GM18868 (cell line): Measurements from ENCODE around the gene PPP1R26.
"Not testable (repeated sequence)": the region's sequence is repeated elsewhere in the genome, so short reads cannot be mapped to it uniquely, and the experiment has no call there.

Experiments used
- ATAC-seq: cut with Tn5 transposase; IDR thresholded peaks from one replicate; pipeline ENCODE4 v1.9.1; 2021; ENCODE audit warnings: mild to moderate bottlenecking, moderate library complexity; ENCODE audit not compliant: unreplicated experiment

Gene PPP1R26, protein sequence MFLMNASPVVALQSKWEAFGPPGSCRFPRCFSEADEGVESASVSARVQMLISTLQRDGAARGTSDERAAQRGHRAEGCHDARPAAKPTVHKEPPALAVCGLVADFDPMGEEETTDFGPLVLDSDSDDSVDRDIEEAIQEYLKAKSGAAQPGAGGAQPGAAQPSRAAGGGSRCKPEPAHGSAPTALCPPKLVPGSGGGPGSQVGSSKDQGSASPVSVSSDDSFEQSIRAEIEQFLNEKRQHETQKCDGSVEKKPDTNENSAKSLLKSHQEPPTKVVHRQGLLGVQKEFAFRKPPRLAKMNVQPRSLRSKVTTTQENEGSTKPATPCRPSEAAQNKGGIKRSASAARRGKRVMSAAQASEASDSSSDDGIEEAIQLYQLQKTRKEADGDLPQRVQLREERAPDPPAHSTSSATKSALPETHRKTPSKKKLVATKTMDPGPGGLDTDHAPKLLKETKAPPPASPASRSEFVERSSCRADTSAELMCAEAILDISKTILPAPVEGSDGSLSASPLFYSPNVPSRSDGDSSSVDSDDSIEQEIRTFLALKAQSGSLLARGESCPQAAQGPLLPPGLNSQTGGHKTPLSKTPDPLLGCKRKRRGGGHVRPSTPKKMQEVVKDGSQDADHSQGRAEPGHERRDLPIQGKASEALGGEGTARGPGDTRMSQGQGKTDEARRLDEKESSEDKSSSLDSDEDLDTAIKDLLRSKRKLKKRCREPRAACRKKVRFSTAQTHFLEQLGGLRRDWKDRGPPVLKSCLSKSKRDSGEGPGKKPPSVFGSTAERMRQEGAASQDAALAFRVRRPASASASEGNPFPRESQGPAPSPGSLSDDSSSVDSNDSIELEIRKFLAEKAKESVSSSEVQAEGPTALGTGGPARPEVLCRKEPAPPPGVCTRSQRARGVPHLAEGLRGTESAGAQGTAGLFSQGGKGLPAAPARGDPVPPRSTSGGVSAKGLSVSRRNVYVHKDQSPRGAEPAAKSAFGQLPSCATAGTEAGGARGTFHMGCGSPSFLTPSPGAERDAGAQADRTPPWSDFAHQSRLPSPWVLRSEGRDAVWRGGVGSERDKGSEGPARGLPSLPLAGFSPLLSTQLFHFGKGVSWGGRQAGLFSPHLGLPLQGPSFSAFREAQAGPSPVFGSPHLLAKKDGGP (N-terminal part only)

GRCh38 chr9:135479469-135480052 lies at the start of gene PPP1R26:
TSS of gene PPP1R26 (plus strand) at chr9:135479782. CDS start at chr9:135484511, 4,729 bp downstream.
- ATAC-seq = no peak

DNA sequence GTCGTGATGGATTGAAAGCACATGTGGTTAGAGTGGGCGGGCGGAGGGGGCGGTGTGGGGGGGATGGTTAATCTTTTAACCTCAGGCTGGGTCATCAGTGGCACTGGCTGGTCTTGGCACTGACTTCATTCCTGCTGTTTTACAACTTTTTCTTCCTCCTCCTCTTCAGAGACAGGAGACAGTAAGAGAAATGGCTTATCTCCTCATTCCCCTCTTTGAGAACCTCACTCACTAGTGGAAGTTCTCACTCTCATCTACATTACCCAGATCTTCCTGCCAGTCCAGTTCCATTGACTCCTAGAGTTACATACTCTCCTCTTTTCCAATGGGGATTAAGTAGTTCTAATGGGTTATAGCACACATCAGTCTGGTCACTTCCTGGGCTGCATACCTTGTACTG lies 42.3 kb upstream of the PPP1R26 start:
- no peak for ATAC-seq

- not testable (repeated sequence) for ATAC-seq
Observed at GRCh38 chr9:135437696-135438095, 41.9 kb upstream of the PPP1R26 start.

DNA sequence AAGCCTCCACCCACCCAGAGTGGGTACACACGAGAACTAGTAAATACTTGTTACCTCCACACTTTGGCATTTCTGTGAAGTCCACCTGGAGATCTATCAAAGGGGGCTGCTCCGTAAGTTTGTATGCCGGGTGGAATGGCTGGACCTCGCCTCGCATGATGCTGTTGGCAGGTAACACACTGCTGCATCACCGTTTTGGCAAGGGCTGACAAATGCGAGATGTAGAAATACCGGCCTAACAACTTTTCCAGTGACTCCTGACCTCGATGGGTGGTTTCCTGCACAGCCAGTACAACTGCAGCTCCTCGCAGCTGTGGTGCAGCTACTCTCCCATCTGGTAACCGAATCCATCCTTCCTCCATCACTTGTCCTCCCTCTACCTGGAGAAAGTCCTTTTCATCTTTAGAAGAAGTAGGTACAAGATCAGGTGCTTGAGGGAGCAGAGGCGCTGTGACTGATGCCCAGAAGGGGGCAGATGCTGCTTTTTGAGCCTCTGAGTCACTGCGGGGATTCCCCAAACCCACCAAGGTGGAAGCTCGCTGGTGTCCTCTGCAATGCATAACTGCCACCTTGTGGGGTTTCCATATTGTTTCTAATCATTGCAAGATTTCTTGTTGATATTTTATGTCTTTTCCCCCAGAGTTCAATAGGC lies 40.9 kb upstream of the PPP1R26 start:
- not testable (repeated sequence) for ATAC-seq

DNA sequence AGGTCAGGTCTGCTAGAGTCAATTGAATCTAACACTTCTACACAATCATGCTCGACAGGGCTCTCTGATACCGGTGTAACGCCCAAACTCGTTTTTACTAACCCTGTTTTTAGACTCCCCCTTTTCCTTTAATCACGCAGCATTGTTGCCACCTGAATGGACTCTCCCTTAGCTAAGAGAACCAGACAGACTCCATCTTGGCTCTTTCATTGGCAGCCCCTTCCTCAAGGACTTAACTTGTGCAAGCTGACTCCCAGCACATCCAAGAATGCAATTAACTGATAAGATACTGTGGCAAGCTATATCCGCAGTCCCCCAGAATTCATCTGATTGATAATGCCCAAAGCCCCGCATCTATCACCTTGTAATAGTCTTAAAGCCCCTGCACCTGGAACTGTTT lies 40.1 kb upstream of the PPP1R26 start:
- not testable (repeated sequence) for ATAC-seq

DNA sequence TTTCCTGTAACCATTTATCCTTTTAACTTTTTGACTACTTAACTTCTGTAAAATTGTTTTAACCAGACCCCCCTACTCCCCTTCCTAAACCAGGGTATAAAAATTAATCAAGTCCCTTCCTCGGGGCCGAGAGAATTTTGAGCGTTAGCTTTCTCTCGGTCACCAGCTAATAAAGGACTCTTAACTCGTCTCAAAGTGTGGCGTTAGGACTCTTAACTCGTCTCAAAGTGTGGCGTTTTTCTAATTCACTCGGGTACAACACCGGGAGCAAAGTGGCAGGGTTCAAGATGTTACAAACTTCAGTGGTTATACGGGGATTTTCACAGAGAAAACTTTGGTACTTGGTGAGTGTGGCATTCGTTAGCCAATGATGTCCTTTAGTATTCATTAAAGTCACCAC lies 39.7 kb upstream of the PPP1R26 start:
- ATAC-seq = no peak

GRCh38 chr9:135440620-135441019 lies 39.0 kb upstream of the PPP1R26 start:
- no peak for ATAC-seq

DNA sequence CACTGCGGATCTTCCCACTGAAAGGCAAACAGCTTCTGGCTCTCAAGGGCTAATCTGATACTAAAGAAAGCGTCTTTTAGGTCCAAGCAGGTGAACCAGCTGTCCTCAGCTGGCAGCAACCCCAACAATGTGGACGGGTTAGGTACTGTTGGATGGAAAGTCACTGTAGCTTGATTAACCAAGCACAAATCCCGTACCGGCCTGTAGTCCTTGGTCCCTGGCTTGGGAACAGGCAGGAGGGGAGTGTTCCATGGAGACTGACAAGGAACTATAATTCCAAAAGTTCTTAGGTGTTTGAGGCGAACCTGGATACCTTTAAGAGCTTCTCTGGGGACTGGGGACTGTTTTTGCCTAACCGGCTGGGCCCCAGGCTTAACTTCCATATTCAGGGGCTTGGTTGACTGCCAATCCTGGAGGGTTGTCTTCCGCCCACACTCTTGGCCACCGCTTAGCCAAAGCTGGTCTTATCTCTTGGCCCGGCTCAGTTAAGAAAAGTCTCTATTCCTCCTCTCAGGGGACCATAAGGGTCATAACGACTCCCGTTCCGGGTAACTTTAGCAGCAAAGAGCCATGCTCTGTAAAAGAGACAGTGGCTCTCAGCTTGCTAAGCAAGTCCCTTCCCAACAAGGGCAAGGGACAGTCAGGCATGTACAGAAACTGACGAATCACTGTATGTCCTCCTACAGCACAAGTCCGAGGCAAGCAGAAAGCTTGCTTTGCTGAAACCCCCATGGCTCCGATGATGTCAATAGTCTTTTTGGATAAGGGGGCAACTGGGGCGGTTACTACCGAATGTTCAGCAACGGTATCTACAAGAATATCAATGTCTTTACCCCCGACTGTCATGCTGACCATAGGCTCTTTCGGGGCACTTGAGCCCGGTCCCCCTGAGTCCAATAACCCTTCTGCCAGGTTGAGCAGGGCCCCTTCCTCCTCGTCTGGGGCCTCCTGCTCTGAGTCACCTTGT lies 38.2 kb upstream of the PPP1R26 start:
- not testable (repeated sequence) for ATAC-seq

DNA sequence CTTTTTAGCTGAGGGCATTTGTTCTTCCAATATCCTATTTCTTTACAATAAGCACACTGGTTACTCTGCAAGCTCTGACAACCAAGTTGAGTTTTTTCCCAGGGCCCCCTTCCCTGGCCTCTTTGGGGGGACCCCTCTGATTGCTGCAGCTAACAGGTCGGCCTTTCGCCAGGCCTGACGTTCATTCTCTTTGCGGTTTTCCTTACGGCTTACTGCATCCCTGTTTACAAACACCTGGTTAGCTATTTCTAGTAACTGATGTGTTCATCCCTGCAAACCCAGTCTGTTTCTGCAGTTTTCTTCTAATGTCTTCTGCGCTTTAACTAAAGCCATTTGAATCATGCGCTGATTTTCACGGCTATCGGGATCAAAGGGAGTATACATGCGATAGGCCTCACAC lies 37.5 kb upstream of the PPP1R26 start:
- ATAC-seq = no peak

GRCh38 chr9:135443797-135444425 lies 35.7 kb upstream of the PPP1R26 start:
- ATAC-seq = no peak

DNA sequence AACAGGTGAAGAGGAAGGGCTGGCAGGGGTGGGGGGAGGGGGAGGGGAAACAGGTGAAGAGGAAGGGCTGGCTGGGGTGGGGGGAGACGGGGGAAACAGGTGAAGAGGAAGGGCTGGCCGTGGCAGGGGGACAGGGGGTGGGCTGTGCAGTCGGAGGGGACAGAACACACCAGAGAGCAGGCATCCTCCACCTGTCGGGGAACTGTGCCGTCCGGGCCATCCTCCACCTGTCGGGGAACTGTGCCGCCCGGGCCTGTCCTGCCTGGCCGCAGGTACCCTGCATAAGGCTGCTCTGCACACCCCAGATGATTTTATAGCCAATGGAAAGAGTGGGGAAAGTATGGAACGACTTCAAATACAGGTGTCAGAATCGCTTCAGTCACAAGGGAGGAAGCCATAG lies 32.5 kb upstream of the PPP1R26 start:
- no peak for ATAC-seq

DNA sequence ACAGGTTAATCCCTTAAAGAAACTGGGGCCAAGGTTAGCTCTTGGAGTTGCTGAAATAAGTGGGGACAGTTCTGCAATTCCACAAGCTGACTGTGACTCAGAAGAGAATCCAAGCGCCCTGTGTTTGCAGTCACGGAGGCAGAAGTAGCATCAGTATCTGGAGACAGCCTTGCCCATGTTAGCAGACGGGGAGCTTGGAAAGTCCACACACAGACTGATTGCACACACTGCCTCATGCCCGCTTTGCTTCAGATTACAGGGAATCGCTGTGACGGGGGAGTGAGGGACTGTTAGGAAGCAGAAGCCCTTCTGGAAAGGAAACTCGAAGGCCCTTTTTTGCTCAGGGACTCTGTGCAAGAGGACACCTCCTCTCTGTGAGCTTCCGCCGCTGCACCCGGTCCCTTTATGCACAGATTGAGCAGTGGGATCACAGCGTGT lies 30.9 kb upstream of the PPP1R26 start:
- no peak for ATAC-seq

DNA sequence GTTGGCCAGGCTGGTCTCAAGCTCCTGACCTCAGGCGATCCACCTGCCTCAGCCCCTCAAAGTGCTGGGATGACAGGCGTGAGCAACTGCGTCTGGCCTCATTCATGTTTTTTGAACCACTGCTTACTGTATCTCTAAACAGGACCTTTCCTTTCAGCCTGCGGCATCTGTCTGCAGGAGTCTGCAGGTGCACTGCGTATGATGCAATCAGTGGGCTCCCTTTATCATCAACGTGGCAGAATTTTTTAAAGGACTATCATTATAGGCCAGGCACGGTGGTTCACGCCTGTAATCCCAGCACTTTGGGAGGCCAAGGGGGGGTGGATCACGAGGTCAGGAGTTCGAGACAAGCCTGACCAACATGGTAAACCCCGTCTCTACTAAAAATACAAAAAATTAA lies 30.1 kb upstream of the PPP1R26 start:
- ATAC-seq = not testable (repeated sequence)

DNA sequence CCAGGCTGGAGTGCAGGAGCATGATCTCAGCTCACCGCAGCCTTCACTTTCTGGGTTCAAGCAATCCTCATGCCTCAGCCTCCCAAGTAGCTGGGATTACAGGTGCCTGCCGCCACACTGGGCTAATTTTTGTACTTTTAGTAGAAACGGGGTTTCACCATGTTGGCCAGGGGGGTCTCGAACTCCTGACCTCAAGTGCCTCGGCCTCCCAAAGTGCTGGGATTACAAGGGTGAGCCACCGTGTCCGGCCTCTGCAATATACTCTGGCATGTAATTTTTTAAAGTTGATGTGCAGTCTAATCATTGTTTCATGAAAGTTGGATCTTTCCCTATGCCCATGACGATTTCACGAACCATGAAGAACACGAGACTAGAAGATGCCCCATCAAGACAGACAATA lies 28.6 kb upstream of the PPP1R26 start:
- no peak for ATAC-seq

GRCh38 chr9:135451909-135452308 lies 27.7 kb upstream of the PPP1R26 start:
- not testable (repeated sequence) for ATAC-seq

DNA sequence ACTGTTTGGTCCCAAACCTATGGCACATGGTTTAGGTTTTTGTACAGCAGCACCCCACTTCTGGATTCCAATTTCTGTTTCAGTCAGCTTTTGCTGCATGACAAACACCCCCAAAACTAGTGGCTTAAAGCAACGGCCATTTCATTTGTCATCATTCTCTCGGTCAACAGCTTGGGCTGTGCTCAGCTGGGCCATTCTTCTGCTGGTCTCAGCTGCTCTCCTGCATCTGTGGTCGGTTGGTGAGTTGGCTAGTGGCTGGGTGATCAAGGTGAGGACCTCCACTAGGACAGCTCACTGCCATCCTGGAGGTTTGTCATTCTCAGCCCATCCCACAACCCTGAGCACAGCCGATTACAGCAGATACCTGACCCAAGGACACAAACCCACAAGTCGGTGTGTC lies 24.8 kb upstream of the PPP1R26 start:
- no peak for ATAC-seq

DNA sequence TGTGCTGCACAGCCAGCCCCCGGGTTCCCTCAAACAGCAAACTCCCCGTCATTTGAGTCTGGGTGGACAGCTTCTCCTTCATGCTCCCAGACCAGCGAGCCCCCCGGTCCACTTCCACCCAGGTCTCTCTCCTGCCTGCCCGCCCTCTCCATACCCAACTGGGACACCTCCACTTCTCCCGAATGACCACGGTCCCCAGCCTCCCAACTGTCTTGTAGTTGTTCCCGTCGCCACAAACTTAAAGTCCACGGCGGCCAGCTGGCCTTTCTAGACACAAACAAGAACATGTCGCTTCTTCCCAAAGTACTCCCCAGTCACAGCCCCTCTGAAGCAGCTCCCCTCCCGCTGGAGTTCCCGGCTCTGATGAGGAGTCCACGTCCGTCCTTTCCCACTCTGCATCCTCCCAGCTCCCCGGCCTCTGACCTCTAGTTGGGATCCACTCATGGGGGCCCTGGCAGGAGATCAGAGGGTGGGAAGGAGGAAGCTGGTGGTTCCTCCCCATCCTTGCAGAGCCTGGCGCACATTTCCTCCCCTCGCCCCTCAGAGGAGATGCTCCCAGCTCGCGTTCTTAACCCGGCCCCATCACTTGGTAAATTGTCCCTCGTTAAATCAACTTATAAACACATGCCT lies 24.1 kb upstream of the PPP1R26 start:
- no peak for ATAC-seq

DNA sequence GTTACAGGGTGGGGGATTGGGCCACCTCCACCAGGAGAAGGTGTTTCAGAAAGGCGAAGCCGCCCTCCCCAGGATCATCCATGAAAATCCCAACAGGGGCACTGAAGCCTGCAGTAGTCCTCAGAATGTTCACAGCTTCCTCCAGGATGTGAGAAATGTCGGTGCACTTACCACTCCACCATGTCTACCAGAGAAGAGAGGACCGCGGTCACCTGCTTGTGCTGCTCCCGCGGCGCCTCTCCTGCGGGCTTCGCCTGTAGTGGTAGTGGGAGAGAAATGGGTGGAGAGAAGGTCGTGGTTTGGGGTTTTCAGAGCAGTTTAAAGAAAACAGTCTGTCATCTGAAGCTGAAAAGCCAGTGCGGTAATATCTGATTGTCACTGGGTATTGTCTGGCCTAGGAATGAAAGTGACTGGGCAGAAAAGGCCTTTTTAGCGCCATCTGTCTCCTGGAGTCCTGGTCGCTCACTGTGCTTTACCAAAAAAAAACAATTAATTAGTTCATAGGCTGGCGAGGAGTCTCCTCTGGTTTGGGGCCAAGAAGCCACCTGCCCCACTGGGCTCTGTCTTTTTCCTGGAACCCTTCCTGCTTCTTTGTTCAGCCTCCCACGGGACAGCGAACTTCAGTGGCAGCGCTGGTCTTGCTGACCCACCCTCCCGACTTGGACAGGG lies 23.0 kb upstream of the PPP1R26 start:
- ATAC-seq = no peak
